K562 (cell line): ENCODE results near the gene PLCB1. TPM values are rescaled to one million over a fixed set of nuclear protein-coding genes. Genes with fewer than 3 reads are reported as not detected.

Experiments
- ATAC-seq: fragments of 200-7000 bp; cut with Tn5 transposase; 3 replicates; pipeline ENCODE4 v1.9.1; 2020; ENCODE audit warnings: moderate library complexity
- BruUV-seq: library from RNA; stranded (reverse); fragments of 400-500 nt; replicated peaks from 2 replicates; lab custom pipeline; 2021; lab: Mats Ljungman, UMichigan
- CTCF ChIA-PET: fragments of 300-600 bp; formaldehyde crosslinking; extraction: SDS; loops from one replicate; lab custom pipeline; 2021; ENCODE audit warnings: low intra/inter-chr PET ratio; lab: Yijun Ruan, JAX
- POLR2A ChIA-PET: fragments of 300-600, 350-650 bp; sonication (Branson Sonifier 250); formaldehyde crosslinking; extraction: SDS; loops from one replicate; lab custom pipeline; 2021; ENCODE audit warnings: antibody characterized with exemption, inconsistent platforms; lab: Yijun Ruan, JAX
- DNase-seq, 4 experiments: peaks; one replicate each; pipeline versions ENCODE4 v3.0.0 to v3.0.0-alpha.2; 2011 to 2018; ENCODE audit warnings: low spot score in 3 of 4, mixed read lengths in 3 of 4; ENCODE audit errors: extremely low read depth in 1 of 4
- FAIRE-seq: peaks from 2 replicates; lab custom pipeline; 2011; peaks lifted over from hg19 to GRCh38; lab: Jason Lieb, UNC
- H2AFZ ChIP-seq: 2 replicates; pipeline ENCODE4 v1.6.0; 2011; ENCODE audit warnings: low read depth, low read length, control low read depth, inconsistent platforms
- H3K27ac ChIP-seq: fragments of 200-600 bp; 3 replicates; pipeline ENCODE4 v1.8.0; 2011; ENCODE audit warnings: low read depth, mild to moderate bottlenecking, control low read depth, inconsistent platforms, low read length, moderate library complexity, mixed read lengths; ENCODE audit errors: extremely low read depth
- H3K27me3 ChIP-seq, 2 experiments: fragments of 300-600 bp in 1 of 2; 2 replicates in 1 of 2; 3 replicates in 1 of 2; pipeline versions ENCODE4 v1.6.0 to v1.8.0; 2011; ENCODE audit warnings: inconsistent platforms in 2 of 2, low read length in 2 of 2, mild to moderate bottlenecking in 1 of 2, mixed read lengths in 1 of 2, moderate library complexity in 1 of 2; ENCODE audit not compliant: control insufficient read depth in 2 of 2, insufficient read depth in 2 of 2
- H3K36me3 ChIP-seq: fragments of 300-600 bp; 3 replicates; pipeline ENCODE4 v1.8.0; 2011; ENCODE audit warnings: mild to moderate bottlenecking, low read length, inconsistent platforms; ENCODE audit not compliant: control insufficient read depth, insufficient read depth
- H3K4me1 ChIP-seq, 2 experiments: fragments of 200-600 bp in 1 of 2; replicated peaks in 1 of 2; 2 replicates in 1 of 2; 3 replicates in 1 of 2; pipeline versions ENCODE4 v1.5.1 to v1.8.0; 2011; ENCODE audit warnings: inconsistent platforms in 2 of 2, low read length in 2 of 2, mild to moderate bottlenecking in 1 of 2, mixed read lengths in 1 of 2, moderate library complexity in 1 of 2; ENCODE audit not compliant: control insufficient read depth in 2 of 2, insufficient read depth in 2 of 2
- H3K4me2 ChIP-seq: 2 replicates; pipeline ENCODE4 v1.6.1; 2011; ENCODE audit warnings: low read length, control low read depth, inconsistent platforms, mixed read lengths; ENCODE audit not compliant: insufficient read depth
- H3K4me3 ChIP-seq: fragments of 200-600 bp; sonication (generic), shearing (Covaris generic); 2 replicates; pipeline ENCODE4 v1.5.1; 2016; ENCODE audit warnings: control low read depth, inconsistent platforms
- H3K79me2 ChIP-seq: fragments of 200-600 bp; 3 replicates; pipeline ENCODE4 v1.8.0; 2011; ENCODE audit warnings: low read length, inconsistent platforms; ENCODE audit not compliant: control insufficient read depth, insufficient read depth
- H3K9ac ChIP-seq, 2 experiments: 2 replicates each; pipeline versions ENCODE4 v1.6.0 to v1.6.1; 2011; ENCODE audit warnings: low read depth in 2 of 2, low read length in 2 of 2, control low read depth in 1 of 2, inconsistent platforms in 1 of 2, mild to moderate bottlenecking in 1 of 2, mixed read lengths in 1 of 2; ENCODE audit not compliant: insufficient read depth in 1 of 2
- H3K9me1 ChIP-seq: one replicate; pipeline ENCODE4 v1.6.0; 2011; ENCODE audit warnings: inconsistent platforms, mild to moderate bottlenecking, low read length, moderate library complexity; ENCODE audit not compliant: control insufficient read depth, insufficient read depth
- H3K9me3 ChIP-seq: replicated peaks from 2 replicates; pipeline ENCODE4 v1.5.1; 2011; ENCODE audit warnings: low read depth, low read length, inconsistent platforms; ENCODE audit not compliant: control insufficient read depth, insufficient read depth
- H4K20me1 ChIP-seq: replicated peaks from 2 replicates; pipeline ENCODE4 v1.6.1; 2011; ENCODE audit warnings: low read length, inconsistent platforms, mixed read lengths; ENCODE audit not compliant: control insufficient read depth, insufficient read depth
- MED1 ChIP-seq: sonication (generic); formaldehyde crosslinking; IDR thresholded peaks from 2 replicates; pipeline ENCODE4 v1.8.1; 2023; ENCODE audit warnings: missing genetic modification reagents, borderline replicate concordance
- MYBL2 ChIP-seq, 2 experiments: fragments of 450-650 bp in 1 of 2; sonication (generic) in 1 of 2; formaldehyde crosslinking in 1 of 2; IDR thresholded peaks; 2 replicates each; pipeline versions ENCODE4 v1.6.1 to v1.8.1; 2017 to 2022; ENCODE audit warnings: borderline replicate concordance in 1 of 2, inconsistent platforms in 1 of 2, low read depth in 1 of 2, mild to moderate bottlenecking in 1 of 2, missing genetic modification reagents in 1 of 2, moderate library complexity in 1 of 2
- PURB ChIP-seq: sonication (generic); formaldehyde crosslinking; IDR thresholded peaks from 2 replicates; pipeline ENCODE4 v1.9.0; 2021; ENCODE audit warnings: low read depth, mild to moderate bottlenecking, missing genetic modification reagents
- WGBS: fragments of 100-300 bp; shearing (Covaris generic); methylation state at CpG from one replicate; pipeline ENCODE4 v1.1.6; 2016; ENCODE audit warnings: low coverage, mixed read lengths; ENCODE audit not compliant: insufficient coverage; ENCODE audit errors: missing lambda C conversion rate; 5-methylcytosine and 5-hydroxymethylcytosine counted together
- in situ Hi-C: fragments of 300-500 bp; cut with MboI; formaldehyde crosslinking; loops from 4 replicates; pipeline ENCODE4 v1.15.0; 2018; ENCODE audit warnings: inconsistent platforms, mixed read lengths
- intact Hi-C: fragments of 100-400 bp; cut with micrococcal nuclease; formaldehyde crosslinking; loops from 2 replicates; pipeline ENCODE4 v1.14.2; 2022
- polyA plus RNA-seq, 8 experiments: library from polyadenylated mRNA; depleted of rRNA in 4 of 8; stranded (reverse) in 5 of 8; unstranded in 3 of 8; fragments of >200 nt; fragmentation: Nextera tagmentation in 2 of 8; fragmentation: Illumina TruSeq in 1 of 8; extraction: Ambion mirVana in 2 of 8; extraction: Trizol in 1 of 8; gene quantifications; 2 replicates each; pipeline versions ENCODE4 v1.2.1 to v1.2.3, GENCODE V29; 2011 to 2014; ENCODE audit warnings: inconsistent platforms in 1 of 8, missing spikeins in 1 of 8
- total RNA-seq, 7 experiments: library from RNA; depleted of rRNA in 6 of 7; stranded (reverse); fragments of >200 nt in 6 of 7; fragmentation: Illumina TruSeq in 2 of 7; extraction: Trizol in 2 of 7; gene quantifications; 2 replicates each; pipeline versions ENCODE4 v1.2.1 to v1.2.3, GENCODE V29; 2011 to 2021; ENCODE audit warnings: low replicate concordance in 1 of 7
- TF ChIP-seq, protein P1 (sequence below): sonication (generic); formaldehyde crosslinking; IDR thresholded peaks from 2 replicates; pipeline ENCODE4 v1.4.0; 2020; ENCODE audit warnings: mild to moderate bottlenecking, missing genetic modification reagents
- TF ChIP-seq, protein P2 (sequence below): sonication (generic); formaldehyde crosslinking; IDR thresholded peaks from 2 replicates; pipeline ENCODE4 v1.5.0; 2020; ENCODE audit warnings: missing genetic modification reagents

The PLCB1 gene
- total and polyA plus RNA-seq, 9 of the 15 experiments (the other 6 are each of a cell fraction or from before 2014, with no cell fraction given), result 0.34 to 3.1 (median 1.3) TPM

DNA sequence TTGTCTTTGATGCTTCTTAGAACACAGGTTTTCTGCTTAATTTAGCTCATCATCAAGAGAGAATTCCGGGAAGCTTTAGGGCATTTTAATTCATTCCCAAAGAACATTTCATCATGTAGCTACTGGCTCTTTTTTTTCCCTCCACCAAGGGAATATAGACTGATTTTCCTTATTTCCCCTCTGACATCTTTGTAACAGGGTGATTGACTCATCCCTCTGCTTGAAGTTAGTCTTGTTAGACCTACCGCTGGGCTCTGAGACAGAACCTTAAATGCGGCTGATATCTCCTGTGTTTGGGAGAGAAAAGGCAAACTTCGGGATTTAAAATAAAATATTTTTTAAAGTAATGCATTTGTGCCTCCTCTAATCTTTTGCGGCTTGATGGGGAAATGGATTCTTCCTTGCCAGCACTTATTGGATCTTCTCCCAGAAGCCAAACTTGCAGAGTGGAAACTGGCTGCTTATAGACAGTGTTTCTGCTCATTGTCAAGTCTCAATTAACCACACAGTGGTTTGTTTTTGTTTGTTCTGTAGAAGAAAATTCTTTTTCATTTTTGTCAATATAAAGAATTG, 664.1 kb downstream of the PLCB1 start:
- H3K79me2 ChIP-seq, result no peaks in the 10 kb centered on the region
- no peaks in the 10 kb centered on the region for H3K36me3 ChIP-seq
- H3K4me3 ChIP-seq, result no peak overlapping the region
- H3K9ac ChIP-seq, result no peak overlapping the region
- no TSS peak for BruUV-seq
- CTCF ChIA-PET, result no interaction called here
- ATAC-seq (no peak), FAIRE-seq (no peak), DNase-seq (no peak)
- in situ Hi-C loops (no loop called here), intact Hi-C loops (no loop called here)
- H3K4me1 ChIP-seq, result no peaks in the 10 kb centered on the region
- no peak overlapping the region for H3K27ac ChIP-seq
- H3K9me3 ChIP-seq, result no peaks in the 10 kb centered on the region
- POLR2A ChIA-PET, result no interaction called here
- WGBS, result 0% methylated on average over 4 of the region's 5 CpGs
- H3K27me3 ChIP-seq, result no peaks in the 10 kb centered on the region
- TF ChIP-seq MYBL2 (IDR thresholded peaks at IDR 0.05; ENCODE audit: low read depth) (no peak), MYBL2 (CRISPR knock-in tag; IDR thresholded peaks at IDR 0.05; ENCODE audit: borderline replicate concordance) (no peak), MED1 (CRISPR knock-in tag) (no peak), PURB (CRISPR knock-in tag) (no peak)
- TF ChIP-seq, protein P1, sequence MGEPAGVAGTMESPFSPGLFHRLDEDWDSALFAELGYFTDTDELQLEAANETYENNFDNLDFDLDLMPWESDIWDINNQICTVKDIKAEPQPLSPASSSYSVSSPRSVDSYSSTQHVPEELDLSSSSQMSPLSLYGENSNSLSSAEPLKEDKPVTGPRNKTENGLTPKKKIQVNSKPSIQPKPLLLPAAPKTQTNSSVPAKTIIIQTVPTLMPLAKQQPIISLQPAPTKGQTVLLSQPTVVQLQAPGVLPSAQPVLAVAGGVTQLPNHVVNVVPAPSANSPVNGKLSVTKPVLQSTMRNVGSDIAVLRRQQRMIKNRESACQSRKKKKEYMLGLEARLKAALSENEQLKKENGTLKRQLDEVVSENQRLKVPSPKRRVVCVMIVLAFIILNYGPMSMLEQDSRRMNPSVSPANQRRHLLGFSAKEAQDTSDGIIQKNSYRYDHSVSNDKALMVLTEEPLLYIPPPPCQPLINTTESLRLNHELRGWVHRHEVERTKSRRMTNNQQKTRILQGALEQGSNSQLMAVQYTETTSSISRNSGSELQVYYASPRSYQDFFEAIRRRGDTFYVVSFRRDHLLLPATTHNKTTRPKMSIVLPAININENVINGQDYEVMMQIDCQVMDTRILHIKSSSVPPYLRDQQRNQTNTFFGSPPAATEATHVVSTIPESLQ (CRISPR knock-in tag), result no peak
- TF ChIP-seq, protein P2, sequence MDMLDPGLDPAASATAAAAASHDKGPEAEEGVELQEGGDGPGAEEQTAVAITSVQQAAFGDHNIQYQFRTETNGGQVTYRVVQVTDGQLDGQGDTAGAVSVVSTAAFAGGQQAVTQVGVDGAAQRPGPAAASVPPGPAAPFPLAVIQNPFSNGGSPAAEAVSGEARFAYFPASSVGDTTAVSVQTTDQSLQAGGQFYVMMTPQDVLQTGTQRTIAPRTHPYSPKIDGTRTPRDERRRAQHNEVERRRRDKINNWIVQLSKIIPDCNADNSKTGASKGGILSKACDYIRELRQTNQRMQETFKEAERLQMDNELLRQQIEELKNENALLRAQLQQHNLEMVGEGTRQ, result no peak
- H3K9me1 ChIP-seq, result no peaks in the 10 kb centered on the region
- no peaks in the 10 kb centered on the region for H4K20me1 ChIP-seq
- H3K4me2 ChIP-seq, result no peak overlapping the region
- H2AFZ ChIP-seq, result no peak overlapping the region
